KG1 (cell line): ENCODE results near the gene PCCA.
"Not testable (repeated sequence)": the region's sequence is repeated elsewhere in the genome, so short reads cannot be mapped to it uniquely, and the experiment has no call there.

Experiments used
- DNase-seq: peaks from one replicate; lab custom pipeline; 2025; lab: John Stamatoyannopoulos, UW

PCCA gene

GRCh38 chr13:100097821-100098220, 8.9 kb downstream of the PCCA start:
- DNase-seq, result no peak

DNA sequence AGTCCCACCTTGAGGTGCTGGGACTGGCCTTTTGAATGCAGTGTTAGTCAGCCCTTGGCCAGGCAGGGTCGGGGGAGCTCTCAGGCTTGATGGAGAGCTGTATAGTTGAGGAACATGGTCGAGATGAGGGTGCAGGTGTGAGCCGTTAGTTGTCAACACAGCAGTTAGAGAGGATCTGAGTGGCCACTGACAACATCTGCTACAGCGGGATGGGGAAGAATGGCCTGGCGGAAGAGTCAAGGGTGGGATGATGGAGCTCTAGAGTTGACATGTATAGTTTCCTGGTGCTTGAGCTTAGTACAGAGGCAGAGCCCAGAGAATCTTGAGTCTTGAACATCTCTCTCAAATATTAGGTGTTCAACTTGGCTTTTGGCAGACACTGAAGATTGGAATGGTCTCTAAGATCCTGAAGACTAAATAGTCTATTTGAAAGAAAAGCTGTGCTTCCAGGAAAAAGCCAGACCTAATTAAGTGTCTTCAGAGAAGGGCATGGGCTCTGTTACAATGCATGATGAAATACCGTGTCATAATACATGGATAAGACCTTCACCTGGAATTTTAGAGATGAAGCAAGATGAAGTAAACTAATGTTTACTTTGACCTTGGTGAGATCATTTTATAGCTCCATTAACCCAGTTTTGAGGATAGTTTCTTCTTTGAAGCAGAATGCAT, 9.7 kb downstream of the PCCA start:
- DNase-seq, result no peak

DNA sequence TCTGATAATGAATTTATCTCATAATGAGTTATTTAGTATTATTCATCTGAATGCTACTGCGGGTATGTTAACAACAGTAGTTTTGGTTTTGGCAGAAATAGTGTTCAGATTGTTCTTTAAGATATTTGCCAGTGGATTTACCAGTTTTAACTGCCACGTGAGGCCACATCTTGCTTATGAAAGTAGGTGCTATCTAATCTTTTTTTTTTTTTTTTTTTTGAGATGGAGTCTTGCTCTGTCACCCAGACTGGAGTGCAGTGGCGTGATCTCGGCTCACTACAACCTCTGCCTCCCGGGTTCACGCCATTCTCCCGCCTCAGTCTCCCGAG, 10.2 kb downstream of the PCCA start:
- DNase-seq, result not testable (repeated sequence)

DNA sequence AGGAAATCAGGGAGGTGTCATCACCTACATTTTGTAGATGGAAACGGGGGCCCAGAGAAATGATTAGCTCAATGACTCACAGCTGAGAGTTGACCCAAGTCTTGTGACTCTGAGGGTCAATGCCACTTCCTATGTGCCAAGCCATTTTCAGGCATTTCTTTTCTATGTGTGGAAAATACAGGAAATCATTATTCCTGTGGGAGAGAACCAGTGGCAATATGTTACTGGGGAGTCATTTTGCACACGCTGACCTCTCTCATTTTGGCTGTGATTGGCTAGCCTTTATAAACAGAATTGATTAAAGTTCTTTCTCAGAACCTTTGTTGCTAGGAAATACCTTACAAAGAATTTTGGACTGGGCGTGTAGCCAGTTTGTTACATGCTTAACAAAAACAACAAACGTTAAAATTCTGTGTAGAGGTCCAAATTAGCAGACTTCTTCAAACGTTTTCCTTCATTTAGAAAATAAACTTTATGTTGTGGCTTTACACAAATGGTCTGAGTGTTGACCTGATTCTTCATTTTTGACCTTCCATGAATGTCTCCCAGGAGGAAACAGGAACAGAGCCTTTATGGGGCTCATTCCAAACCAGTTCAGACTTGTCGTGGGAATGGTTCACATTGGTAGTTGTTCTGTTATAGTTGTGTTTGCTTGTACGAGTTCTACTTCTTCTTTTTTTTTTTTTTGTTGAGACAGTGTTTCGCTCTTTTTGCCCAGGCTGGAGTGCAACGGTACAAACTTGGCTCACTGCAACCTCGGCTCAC, 11.4 kb downstream of the PCCA start:
- DNase-seq, result no peak

DNA sequence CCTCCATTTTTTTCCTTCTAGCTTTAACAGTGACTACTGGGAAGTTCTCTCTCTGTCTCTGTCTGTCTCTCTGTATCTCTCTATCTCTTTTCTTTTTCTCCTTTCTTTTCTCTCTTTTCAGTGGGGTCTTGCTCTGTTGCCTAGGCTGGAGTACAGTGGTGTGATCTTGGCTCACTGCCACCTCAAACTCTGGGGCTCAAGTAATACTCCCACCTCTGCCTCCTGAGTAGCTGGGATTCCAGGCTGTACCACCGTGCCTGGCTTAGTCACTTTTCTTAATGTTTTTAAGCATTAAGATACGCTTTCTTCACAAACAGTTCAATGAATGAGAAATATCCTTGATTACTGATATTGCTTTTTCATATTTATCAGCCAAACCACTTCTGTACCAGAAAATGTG, 13.1 kb downstream of the PCCA start:
- DNase-seq, result no peak

GRCh38 chr13:100106005-100106404, 17.1 kb downstream of the PCCA start:
- DNase-seq, result no peak

- no peak for DNase-seq
These were observed 17.8 kb downstream of the PCCA start for GRCh38 chr13:100106705-100107104.

DNA sequence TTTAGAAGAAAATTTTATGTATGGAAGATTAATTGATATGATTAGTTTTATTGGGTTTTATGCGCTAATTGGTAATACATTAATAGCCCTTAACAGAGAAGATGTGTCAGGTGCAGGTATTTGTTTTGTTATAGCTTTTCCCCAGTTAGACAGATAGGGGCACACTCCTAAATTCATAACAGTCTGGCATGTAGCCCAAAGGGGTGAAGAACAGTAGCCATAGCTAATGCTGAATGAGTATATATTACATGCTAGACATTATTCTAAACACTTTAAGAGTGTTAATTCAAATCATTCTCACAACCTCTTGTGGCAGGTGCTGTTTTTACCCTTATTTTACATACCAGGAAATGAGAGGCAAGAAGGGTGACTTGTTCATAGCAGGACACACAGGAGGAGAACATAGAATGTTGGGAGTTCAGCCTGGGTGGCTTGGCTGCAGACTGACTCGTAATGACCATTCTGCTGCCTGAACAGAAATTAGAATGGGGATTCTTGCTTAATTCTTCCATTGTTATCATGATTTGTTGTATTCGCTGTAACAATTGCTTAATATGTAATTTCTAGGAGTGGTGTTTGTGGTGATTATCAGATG, 20.1 kb downstream of the PCCA start:
- no peak for DNase-seq

- no peak for DNase-seq
These were observed 21.4 kb downstream of the PCCA start for GRCh38 chr13:100110269-100110668.

DNA sequence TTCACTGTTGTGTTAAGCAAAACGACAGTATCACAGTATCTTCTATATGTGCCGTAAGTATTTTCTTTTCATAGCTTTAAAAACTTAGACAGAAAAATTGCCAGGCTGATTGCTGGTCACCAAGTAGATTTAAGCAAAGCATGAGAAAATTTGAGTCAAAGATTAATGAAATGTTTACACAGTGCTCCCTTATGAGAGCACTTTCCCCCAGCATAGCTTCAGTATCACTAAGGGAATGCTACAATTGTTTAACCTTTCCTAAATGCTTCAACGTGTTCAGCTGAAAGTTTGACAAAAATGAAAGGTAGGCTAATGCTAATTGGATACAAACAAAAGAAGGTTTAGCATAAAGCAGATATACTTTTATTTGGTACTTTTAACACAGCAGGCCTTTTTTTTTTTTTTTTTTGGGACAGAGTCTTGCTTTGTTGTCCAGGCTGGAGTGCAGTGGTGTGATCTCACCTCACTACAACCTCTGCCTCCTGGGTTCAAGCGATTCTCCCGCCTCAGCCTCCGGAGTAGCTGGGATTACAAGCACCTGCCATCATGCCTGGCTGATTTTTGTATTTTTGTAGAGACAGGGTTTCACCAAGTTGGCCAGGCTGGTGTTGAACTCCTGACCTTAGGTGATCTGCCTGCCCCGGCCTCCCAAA, 23.4 kb downstream of the PCCA start:
- no peak for DNase-seq

- no peak for DNase-seq
These were observed 26.9 kb downstream of the PCCA start for GRCh38 chr13:100115693-100116254.

- DNase-seq, result no peak
These were observed 35.4 kb downstream of the PCCA start for GRCh38 chr13:100124265-100124664.

DNA sequence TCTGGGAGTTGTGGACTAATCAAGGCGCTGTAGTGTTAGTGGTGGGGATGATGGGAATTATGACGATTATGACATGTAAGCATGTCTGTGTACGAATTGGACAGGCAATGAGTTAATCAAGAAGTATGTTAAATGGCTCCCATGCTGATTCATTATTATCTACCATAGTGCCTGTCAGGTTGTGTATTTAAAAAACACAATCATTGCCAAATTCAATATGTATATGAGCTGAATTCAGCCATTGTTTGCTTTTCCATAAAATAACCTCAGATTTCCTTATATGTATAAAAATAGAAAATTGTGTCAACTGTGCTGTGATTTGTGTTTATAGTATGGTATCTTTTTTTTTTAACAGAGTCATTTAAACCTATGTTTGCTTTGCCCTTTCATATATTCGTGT, 37.1 kb downstream of the PCCA start:
- DNase-seq, result no peak

- no peak for DNase-seq
These were observed 39.5 kb downstream of the PCCA start for GRCh38 chr13:100128373-100128772.

DNA sequence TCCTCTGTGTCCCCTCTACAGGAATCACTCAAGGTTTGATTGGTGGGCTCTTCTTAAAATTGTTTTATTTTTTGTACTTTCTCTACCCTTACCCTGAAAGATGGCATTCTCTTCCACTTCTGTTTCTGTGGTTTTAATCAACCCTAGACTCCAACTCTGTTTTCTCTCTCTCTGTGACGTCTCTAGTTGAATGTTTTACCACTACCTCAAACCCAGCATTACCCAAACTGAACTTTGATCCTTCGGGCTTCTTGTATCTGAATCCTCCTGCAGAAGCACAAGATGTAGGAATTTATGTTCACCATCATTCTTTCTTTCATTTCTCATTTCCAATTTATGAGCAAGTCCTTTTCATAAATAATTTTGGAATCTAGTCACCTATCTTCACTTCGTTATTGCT, 39.9 kb downstream of the PCCA start:
- no peak for DNase-seq

DNA sequence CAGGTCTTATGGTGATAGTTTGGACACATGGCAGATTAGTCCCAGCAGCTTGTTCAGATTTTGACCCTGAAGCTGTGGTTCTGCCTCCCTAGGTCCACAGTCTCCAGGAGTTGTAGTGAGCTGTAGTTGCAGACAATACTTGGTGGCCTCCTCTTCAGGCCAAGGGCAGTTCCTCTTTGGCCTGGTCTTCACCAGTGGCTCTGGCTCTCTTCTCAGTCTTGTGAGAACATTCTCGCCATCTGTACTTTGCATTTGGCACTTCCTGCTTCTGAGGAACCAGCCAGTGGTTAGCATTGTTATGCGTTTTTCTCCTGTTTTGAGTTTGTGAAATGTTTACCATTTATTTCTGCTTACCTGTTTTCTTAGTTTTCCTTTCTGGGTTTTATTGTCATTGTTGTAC, 40.7 kb downstream of the PCCA start:
- DNase-seq, result no peak

- no peak for DNase-seq
These were observed 41.2 kb downstream of the PCCA start for GRCh38 chr13:100130092-100130491.

DNA sequence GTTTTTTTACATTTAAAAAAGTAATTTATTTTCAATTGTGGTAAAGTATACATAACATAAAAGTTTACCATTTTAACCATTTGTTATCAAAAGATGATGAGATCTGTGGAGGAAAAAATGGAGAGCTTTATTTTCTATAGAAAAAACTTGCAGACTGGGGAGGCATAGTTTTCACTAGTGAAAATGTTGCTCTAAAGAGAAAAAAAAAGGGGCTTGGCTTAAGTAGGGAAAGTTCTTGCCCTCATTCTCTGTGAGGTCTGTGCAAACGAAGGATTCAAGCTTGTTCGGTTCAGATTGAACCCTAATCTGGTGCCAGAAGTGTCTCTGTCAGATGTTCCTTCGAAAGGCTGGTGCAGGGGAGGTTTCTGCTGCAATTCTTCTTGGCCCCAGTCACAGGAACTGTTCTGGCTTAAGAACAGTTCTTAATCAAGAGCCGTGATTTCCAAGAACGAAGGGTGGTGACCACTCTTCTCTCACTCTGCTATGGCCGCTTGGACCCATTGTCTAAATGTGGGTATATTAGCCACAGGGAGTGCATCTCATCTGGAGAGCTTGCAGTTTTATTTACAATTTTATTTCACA, 42.1 kb downstream of the PCCA start:
- DNase-seq, result no peak

- no peak for DNase-seq
These were observed 43.1 kb downstream of the PCCA start for GRCh38 chr13:100131863-100132574.

DNA sequence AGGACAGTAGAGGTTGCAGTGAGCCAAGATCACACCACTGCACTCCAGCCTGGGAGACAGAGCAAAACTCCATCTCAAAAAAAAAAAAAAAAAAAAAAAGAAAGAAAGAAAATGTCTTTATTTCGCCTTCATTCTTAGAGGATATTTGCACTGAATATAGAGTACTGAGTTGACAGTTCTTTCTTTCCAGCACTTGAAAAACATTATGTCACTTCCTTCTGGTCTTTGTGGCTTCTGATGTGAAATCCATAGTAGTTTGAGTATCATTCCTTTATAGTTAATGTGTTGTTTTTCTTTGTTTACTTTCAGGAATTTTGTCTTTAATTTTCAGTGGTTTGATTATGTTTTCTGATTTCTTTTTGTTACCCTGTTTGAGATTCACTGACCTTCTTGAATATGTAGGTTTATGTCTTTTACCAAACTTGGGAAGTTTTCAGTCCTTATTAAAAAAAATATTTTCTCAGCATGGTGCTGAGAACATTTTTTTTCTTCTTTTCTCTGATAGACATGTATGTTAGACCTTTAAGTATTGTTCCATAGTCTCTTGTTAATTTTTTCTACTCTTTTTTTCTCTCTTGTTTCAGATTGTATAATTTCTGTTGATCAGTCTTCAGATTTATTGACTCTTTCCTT, 50.1 kb downstream of the PCCA start:
- DNase-seq, result no peak

DNA sequence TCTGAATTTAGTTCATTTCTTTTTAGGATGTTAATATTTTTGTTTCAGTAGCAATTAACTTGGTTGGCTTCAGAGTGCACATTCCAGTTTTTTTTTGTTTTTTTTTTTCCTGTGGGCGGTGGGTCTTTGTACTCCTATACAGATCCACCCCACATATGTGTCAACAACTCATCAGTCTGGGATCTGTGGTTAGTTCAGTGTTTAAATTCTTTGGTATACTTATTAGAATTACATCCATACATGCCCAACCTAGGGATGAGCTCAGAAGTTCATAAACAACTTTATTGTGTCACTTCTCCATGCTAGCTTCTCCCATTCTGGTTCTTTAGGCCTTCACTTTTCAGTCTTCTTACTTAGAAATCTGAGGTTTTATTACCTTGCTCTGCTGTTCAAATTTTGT, 50.9 kb downstream of the PCCA start:
- no peak for DNase-seq
